ENCODE measurements around the gene PRDM12.

PRDM12 gene

DNA sequence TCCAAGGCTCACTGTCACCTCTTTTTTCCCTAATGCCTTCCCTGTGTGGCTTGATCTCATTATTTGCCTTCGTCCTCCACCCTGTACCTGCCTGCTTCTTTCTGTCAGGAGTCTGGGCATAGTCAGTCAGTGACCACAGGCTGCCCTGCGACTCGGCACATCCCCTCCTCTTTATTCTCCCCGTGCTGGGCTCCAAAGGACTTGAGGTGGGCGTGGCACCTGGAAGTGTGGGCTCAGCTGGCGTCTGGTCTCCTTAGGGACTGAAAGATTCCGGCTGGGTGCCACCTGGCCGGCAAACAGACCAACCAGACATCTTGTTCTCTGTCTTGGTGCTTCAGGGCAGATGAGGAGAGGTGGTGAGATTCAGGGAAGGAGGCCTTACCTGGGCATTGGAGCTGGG lies 29.6 kb upstream of the PRDM12 start:
- no peak overlapping the region for H3K4me3 ChIP-seq (replicated peaks; ENCODE audit: low read depth, low read length)
- TF ChIP-seq, protein P1, sequence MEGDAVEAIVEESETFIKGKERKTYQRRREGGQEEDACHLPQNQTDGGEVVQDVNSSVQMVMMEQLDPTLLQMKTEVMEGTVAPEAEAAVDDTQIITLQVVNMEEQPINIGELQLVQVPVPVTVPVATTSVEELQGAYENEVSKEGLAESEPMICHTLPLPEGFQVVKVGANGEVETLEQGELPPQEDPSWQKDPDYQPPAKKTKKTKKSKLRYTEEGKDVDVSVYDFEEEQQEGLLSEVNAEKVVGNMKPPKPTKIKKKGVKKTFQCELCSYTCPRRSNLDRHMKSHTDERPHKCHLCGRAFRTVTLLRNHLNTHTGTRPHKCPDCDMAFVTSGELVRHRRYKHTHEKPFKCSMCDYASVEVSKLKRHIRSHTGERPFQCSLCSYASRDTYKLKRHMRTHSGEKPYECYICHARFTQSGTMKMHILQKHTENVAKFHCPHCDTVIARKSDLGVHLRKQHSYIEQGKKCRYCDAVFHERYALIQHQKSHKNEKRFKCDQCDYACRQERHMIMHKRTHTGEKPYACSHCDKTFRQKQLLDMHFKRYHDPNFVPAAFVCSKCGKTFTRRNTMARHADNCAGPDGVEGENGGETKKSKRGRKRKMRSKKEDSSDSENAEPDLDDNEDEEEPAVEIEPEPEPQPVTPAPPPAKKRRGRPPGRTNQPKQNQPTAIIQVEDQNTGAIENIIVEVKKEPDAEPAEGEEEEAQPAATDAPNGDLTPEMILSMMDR (IDR thresholded peaks at IDR 0.05; ENCODE audit: insufficient read depth, low read length, poor library complexity, severe bottlenecking): no peak
- no peak for DNase-seq (ENCODE audit: extremely low read depth, insufficient read length)
- H3K27me3 ChIP-seq (replicated peaks; ENCODE audit: control insufficient read depth, insufficient read depth, low read length): no peaks in the 10 kb centered on the region
- peaks cover 32% of the 10 kb centered on the region for H3K36me3 ChIP-seq (ENCODE audit: control insufficient read depth, insufficient read depth, low read length)

DNA sequence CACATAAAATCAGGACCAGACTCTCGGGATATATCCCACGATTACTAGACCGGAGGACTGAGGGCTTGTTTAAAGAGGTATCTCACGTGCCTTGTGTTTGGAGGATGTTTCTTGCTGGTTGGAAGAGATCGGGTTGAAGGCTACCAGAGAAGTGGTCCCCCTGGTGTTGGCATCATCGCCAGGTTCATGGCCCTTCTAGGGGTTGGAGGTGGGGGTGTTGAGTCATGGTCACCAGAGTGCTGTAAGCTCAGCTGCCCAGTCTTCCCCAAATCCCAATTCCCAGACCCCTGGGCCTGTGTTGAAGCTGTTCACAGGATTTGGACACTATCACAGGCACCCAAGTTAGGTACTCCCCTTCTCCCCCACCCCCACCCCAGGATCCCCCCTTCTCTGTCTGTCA lies 29.1 kb upstream of the PRDM12 start:
- TF ChIP-seq, protein P1 (IDR thresholded peaks at IDR 0.05; ENCODE audit: insufficient read depth, low read length, poor library complexity, severe bottlenecking): no peak
- Histone ChIP-seq H3K27me3 (replicated peaks; ENCODE audit: control insufficient read depth, insufficient read depth, low read length) (no peaks in the 10 kb centered on the region), H3K36me3 (ENCODE audit: control insufficient read depth, insufficient read depth, low read length) (peaks cover 28% of the 10 kb centered on the region), H3K4me3 (replicated peaks; ENCODE audit: low read depth, low read length) (no peak overlapping the region)
- no peak for DNase-seq (ENCODE audit: extremely low read depth, insufficient read length)

DNA sequence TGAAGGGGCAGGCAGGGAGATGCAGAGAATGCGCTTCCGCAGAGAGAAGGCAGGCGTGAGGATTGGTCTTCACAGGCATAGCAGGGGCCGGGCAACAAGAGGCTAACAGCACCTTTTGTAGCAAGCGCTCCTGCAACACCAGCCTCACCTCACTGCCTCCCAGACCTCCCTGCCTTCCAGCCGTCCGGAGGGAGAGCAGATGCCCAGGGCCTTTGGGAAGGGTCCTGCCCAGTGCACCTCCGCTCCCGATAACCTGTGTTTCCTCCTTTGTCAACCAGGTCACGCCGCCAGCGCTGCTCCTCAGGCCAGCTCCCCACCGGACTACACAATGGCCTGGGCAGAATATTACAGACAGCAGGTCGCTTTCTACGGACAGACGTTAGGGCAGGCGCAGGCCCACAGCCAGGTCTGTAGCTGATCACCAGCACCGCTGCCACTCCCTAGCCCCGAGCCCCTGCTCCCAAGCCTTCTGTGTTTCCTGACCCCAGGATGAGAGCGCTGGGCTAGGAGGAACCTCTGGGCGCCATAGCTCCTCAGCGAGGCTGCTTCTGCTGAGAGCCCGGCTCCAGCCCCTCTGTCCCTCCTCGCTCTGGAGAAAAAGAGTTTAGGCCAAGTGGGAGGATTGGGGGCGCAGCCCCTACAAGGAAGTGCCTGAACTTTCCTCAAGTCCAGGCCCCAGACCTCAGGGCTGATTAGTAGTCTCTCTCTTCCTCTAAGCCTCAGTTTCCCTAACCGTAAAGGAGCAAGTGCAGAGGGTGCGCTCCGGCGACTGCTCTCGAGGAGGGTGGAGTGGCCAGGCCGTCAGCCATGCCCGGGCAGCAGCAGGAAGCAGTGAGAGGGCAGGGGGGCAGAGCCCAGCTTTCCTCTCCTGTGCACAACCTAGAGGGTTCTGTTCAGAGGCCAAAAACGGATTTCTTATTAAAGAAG lies 28.4 kb upstream of the PRDM12 start:
- DNase-seq (ENCODE audit: extremely low read depth, insufficient read length): no peak
- TF ChIP-seq, protein P1 (IDR thresholded peaks at IDR 0.05; ENCODE audit: insufficient read depth, low read length, poor library complexity, severe bottlenecking): no peak
- Histone ChIP-seq H3K27me3 (replicated peaks; ENCODE audit: control insufficient read depth, insufficient read depth, low read length) (no peaks in the 10 kb centered on the region), H3K4me3 (replicated peaks; ENCODE audit: low read depth, low read length) (no peak overlapping the region), H3K36me3 (ENCODE audit: control insufficient read depth, insufficient read depth, low read length) (peaks cover 23% of the 10 kb centered on the region)

DNA sequence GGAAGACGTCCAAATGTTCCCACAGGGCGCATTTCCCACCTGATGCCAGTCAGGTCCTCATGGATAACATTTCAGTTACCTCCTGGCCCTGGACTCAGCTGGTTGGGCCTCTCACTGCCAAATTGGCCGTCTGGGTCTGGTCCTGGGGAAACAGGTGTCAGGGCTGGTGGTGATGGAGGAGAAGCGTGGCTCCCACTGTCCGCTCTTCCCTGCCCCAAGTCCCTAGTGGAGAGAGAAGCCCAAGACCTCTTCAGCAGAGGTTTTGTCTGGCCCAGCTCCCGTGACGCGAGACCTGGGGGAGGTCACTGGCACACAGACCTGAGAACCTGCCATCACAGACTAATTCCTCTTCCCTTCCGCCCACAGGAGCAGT lies 27.8 kb upstream of the PRDM12 start:
- no peak overlapping the region for H3K4me3 ChIP-seq (replicated peaks; ENCODE audit: low read depth, low read length)
- TF ChIP-seq, protein P1 (IDR thresholded peaks at IDR 0.05; ENCODE audit: insufficient read depth, low read length, poor library complexity, severe bottlenecking): no peak
- DNase-seq (ENCODE audit: extremely low read depth, insufficient read length): no peak
- H3K36me3 ChIP-seq (ENCODE audit: control insufficient read depth, insufficient read depth, low read length): peaks cover 19% of the 10 kb centered on the region
- no peaks in the 10 kb centered on the region for H3K27me3 ChIP-seq (replicated peaks; ENCODE audit: control insufficient read depth, insufficient read depth, low read length)

DNA sequence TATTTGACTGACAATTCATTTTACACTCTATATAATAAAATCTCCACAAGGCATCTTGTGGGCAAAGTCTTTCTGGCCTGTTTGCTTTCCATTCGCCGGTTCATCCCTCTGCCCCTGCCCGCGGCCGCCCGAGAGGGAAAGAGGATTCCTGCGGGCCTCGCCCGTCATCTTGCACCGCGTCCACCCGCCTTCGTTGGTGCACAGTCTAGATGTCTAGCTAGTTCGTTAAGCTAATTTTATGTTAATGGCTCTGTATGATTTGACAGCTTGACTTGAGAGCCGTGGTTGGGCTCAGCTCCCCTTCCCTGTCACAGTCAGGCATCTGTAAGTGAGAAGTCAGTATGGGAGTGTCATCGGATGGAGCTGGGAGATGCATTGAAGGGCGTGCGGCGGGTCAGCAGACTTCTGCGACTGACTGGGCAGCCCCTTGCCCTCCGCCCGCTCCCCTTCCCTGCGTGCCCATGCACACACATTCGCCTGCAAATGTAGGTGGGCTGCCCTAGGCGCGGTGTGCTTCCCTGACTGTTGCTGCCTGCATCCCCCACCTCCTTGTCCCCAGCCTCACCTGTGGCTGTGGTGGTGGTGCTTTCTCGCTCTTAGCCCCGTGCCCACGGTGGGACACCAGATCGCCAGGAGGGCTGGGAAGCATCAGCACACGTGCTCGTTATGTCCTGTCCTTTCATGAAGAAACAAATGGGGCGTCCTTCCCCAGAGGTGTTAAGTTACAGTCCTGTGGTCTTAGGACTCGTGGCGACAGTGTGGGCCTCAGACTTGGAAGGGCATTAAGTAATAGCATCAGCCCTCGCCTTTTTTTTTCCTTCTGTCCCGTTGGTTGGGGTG lies 25.9 kb upstream of the PRDM12 start:
- Histone ChIP-seq H3K27me3 (replicated peaks; ENCODE audit: control insufficient read depth, insufficient read depth, low read length) (no peaks in the 10 kb centered on the region), H3K4me3 (replicated peaks; ENCODE audit: low read depth, low read length) (no peak overlapping the region), H3K36me3 (ENCODE audit: control insufficient read depth, insufficient read depth, low read length) (peaks cover 9% of the 10 kb centered on the region)
- TF ChIP-seq, protein P1 (IDR thresholded peaks at IDR 0.05; ENCODE audit: insufficient read depth, low read length, poor library complexity, severe bottlenecking): no peak
- no peak for DNase-seq (ENCODE audit: extremely low read depth, insufficient read length)

Measured in GM06990 (cell line).